ENCODE results near the gene BCAR1. TPM values are rescaled to one million over a fixed set of nuclear protein-coding genes. Genes with fewer than 3 reads are reported as not detected.

BCAR1 gene
- total RNA-seq, 1 donor from 2014 or later: 21.6 TPM

DNA sequence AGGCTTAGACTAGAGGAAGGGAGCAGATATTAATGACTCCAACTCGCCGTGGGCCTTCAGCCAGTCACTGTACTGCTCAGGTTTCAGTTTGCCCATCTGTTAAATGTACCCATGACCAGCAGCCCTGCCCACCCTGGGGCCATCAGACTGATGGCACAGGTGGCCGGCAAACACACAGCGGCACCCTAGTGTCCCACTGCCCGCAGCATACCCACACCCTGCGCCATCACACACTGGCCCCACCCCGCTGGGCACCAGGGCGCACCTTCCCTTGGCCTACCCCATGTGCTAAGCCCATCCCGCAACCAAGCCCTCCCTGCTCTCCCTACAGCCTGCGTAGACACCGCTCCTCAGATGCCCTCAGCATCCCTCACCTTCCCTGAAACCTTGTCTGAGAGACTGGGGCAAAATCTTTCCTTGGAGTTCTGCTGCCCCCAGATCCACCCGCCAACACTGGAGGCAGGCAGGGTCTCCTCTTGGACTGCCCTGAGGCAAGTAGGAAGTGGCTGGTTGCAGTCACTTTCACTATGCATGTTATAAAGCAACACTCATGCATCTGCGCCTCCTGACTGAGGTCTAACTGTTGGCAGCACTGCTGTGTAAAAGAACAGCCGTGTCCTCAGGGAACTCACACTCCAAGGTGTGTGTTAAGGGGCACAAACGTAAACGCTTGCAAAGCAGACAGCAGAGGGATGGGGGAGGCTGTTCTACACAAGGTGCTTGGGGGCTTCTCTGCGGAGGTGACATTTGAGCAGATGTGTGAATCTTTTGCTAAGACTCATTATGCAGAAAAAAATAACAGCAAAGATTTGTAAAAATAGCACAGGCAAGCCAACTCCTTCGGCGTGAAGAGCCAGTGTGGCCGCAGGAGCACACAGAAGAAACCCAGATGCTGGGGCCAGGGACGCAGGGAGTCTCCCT is 6.7 kb upstream of the BCAR1 start:
- DNase-seq (ENCODE audit: low spot score in 2 of 2): peak in 1 of 2 donors; percentile 15
- FAIRE-seq: no peak

DNA sequence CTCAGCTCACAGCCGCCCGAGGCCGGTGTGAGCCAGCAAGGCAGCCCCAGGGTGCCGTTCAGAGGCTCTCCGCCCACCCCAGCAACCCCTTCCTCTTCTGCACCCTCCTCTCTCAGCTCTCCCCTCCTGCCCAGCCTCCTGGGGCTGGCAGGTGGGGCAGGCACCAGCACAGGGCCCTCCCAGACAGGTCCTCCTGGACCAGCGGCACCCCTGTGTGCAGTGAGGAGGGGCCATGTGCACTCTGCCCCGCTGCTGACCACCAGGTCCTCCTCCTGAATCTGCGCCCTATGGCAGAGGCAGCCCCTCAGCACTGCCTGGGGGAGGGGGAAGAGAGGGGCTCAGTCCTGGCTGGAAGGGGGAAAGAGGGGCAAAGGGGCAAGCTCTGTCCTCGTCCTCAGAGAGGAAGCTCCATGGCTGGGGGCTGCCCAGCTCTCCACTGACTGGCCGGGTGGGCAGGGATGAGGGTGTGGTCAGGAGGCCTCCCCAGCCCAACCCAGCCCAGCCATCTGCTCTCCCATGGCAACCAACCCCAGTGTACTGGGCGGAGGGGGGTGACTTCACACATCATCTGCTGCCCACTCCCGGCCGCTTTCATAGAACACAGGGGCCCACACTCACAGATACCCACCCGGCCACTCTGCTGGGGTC is 5.4 kb upstream of the BCAR1 start:
- peak; percentile 67 to 68 for DNase-seq (ENCODE audit: low spot score in 2 of 2)
- no peak for FAIRE-seq

DNA sequence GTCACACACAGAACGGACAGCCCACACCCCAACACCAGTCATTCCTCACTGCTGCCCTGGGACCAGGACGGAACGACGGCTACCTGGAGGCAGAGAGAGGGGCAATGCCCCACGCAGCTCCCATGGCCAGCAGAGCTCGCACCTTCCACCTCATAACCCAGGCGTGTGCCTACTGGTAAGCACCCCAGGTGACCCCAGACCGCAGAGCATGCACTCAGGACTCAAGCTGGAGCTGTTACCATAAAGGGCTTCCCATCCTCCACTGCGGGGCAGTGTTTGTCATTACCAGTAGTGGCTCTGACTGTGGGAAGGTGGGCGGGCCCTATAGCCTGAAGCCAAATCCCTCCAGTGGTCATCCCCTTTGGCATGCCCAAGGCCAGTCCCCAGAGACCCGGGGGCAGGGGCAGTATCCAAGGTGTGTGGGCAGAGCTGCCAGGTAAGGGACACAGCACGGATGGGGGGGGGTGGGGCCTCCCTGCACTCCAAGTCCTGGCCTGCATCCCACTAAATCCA is 4.7 kb upstream of the BCAR1 start:
- DNase-seq (ENCODE audit: low spot score in 2 of 2) (no peak), FAIRE-seq (no peak)

DNA sequence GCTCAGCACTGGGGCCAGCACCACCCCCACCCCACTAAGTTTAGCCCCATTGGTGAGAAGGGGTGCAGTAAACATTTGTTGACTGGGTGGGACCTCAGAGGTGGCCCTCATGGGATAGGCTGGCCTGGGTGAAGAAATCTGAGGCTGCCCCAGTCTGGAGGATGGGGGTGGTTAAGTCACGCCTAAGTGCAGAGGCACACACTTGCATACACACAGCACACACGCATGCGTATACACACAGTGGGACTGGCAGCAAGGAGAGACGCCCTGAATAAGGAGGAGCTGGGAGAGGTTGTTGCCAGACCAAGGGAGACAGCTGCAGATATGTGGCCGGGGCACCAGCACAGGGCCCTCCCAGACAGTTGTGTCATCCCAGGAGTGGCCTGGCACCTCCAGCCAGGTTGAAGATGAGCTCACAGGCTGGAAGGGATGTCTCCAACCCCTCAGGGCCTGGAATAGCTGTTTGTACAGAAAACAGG is 3.0 kb upstream of the BCAR1 start:
- FAIRE-seq (no peak), DNase-seq (ENCODE audit: low spot score in 2 of 2) (no peak)

DNA sequence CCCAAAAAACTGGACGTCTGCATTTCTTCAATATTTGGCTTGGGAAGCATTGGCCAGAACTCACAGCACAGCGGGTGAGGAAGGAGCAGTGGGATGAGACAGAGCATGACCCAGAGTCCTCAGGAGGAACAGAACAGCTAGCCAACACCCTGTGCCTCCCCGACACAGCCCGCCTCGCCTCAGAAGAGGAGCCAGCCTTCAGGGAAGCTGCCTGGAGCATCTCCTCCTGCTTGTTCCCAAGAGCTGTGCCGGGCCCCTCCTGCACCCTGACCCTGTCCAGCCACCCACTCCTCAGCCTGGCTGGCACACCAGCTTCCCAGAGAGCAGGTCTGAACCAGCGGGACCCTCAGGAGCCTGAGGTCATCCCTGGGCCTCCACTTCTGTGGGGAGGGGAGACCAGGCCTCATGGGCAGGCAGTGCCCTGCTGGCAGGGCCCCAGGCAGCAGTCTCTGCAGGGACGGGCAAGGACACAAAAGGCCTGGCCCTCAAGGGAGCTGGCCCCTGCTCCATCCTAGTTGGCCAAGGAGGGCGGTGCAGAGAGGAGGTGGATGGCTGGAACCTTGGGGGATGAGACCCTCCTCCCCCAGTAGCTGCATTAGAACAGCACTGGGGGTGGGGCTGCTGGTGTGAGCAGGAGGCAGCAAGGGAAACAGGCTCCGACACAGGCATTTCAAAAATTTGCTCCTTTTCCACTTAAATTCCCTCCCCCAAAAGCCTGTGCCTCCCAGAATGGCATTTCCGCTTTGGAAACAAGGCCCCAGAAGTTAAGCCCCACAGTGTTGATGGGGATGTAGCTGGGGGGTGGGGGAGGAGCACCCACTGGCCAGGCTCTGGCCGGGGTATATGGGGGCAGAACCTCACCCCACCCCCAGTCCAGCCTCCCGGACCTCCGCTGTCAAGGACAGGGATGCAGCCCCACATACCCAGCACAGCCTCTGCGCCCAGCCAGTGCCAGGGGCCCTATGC is 1.8 kb upstream of the BCAR1 start:
- DNase-seq (ENCODE audit: low spot score in 2 of 2): no peak
- no peak for FAIRE-seq

DNA sequence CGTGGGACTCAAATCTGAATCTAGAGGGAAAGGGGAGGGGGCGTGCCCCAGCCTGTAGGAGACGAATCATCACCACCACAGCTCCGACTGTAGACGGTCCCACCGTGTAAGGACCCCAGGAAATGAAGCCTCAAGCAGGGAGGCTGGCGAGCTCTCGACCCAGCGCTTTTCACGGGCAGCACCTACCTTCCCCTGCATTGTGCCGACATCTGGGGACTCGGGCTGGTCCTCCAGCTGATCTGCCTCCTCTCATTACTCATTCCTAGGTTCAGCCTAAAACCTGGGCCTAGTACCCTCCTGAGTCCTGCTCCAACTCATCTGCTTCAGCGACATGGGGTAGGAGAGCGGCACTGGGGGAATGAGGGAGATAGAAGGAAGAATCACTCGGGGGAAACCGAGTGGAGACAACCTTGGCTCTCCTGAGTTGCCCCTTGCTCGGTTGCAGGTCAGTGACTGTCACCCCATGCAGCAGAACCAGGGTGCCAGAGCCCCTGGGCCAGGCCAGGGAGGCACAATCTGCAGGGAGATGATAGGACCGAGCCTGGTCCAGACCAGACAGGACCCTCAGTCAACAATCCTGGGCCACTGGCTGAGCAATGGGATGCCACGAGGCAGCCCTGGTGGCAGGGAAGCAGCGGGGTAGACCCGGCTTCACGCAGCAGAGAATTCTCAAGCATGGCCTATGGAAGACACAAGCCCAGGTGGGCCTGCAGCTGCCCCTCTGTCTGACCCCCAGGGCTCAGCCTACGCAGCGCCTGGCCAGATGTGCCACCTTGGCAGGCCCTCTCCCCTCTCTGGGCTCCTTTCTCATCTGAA is 833 bp upstream of the BCAR1 start:
- FAIRE-seq: no peak
- DNase-seq (ENCODE audit: low spot score in 2 of 2): no peak

DNA sequence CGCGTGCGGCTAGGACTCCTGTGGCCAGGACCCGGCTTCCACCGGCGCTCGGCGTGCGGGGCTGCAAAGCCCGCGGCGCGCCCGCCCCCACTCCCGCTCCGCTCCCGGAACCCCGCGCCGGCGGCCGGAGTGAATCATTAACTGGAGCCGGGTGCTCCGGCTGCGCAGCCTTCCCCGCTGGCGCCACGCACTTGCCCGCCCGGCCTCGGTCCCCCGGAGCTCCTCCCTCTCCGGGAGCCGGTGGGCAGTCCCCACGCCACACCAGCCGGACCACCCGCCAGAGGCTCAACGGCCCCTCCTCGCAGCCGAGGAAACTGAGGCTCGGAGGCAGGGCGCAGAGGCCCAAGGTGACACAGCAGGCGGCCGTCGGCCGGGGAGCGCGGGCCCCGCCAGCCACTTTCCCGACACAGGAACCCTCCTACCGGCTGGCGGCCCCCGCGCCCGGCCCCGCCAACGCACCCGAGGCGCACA is 580 bp downstream of the BCAR1 start:
- FAIRE-seq (no peak), DNase-seq (ENCODE audit: low spot score in 2 of 2) (peak; percentile 71 to 72)

DNA sequence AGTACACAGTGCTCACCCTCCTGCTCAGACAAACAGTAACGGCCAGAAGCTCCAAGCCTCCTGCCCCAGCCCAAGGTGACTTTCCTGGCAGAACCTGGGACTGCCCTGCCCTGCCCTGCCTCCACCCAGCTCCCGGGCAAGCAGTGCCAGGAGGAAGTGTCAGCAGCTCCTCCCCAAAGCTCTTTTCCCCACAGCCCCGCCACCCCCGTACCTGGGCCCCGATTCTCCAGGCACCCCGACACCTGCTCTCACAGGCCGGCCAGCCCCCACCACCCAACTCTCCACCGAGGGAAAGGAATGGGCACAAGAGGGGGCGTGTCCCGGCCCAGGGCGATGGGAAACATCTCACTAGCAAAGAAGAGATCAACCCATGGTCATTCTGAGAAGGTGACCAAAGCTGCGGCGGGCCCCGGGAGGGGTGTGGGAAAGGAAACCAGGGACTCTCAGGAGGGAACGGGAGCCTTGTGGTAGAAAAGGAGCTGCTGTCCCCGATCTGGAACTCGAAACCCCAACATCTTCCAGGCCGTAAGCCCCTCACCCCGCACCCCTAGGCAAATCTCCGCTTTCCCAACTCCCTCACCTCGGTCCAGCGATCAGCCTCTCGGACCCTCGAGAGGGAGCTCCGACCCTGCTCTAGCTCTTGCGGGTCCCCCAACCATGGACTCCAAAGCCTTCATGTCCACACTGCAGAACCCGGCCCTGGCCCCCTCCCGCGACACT is 1.2 kb downstream of the BCAR1 start:
- FAIRE-seq: no peak
- DNase-seq (ENCODE audit: low spot score in 2 of 2): no peak

DNA sequence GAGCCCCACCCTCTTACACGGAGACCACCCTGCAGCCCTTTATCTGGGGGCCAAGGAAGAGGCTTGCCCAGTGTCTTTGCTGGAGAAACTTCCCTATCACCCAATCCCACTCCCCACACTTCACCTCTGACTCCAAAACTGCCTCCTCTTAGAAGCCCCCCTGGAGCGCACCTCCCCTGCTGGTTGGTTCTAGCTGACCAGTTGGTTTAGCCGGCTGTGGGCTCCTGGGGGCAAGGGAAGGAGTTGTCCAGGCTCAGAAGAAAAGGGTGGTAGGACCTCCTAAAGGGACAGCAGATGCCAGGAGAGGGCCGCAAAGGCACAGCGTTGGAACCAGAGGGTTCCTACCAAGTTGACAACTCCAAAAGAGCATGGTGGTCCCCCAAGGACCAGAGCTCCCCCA is 2.0 kb downstream of the BCAR1 start:
- FAIRE-seq (no peak), DNase-seq (ENCODE audit: low spot score in 2 of 2) (no peak)

DNA sequence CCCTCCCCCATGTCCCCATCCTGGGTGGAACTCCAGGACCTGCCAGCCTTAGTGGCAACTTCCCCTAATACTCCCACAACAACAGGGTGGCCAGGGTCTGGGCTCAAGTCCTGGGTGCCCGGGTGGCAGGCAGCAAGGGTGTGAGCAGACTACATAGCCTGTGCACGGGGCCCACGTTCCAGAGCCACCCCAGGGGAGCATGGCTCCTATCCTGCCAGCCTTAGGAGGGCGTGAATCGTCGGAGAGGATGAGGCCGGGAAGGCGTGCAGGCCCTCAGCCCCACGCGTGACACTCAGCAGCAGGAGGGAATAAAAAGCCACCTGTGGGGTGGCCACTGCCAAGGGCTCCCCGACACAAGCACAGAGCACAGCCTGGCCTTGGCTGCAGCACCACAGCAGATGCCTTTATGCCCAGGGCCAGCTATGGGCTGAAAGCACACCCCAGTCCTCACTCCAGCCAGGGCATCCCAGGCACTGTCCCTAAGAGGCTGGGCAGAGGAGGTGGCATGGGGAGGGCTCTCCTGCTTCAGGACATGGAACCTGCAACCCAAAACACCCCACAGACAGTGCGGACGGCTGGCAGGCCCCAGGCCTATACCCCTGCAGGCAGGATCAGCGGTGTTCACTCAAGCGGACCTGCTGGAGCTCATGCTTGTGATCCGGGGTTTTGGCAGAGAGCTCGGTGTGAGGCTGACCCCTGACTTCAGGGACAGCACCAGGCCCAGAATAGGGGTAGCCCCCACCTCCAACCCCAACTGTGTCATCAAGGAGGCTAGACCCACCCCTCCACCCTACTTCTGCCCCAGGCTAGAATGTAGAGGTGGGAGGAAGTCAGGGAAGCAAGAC is 2.7 kb downstream of the BCAR1 start:
- DNase-seq (ENCODE audit: low spot score in 2 of 2) (no peak), FAIRE-seq (no peak)

DNA sequence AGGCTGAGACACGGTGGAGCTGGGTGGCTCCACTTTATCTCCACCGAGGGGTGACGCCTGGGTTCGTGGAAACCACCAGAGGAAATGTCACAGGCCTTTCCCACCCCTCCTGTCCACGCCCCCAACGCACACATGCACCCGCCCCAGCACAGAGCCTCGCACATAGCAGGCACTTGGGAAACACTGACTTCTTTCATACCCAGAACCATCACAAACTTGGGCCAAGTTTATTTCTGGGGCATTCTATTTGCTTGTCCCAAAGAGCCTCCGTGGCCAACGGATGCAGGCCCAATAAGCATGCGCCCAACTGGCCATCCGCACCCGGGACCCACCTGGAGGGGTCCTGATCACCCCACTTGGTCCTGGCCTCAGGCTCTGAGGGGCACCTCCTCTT is 3.3 kb downstream of the BCAR1 start:
- FAIRE-seq: no peak
- peak in 1 of 2 donors; percentile 78 for DNase-seq (ENCODE audit: low spot score in 2 of 2)

DNA sequence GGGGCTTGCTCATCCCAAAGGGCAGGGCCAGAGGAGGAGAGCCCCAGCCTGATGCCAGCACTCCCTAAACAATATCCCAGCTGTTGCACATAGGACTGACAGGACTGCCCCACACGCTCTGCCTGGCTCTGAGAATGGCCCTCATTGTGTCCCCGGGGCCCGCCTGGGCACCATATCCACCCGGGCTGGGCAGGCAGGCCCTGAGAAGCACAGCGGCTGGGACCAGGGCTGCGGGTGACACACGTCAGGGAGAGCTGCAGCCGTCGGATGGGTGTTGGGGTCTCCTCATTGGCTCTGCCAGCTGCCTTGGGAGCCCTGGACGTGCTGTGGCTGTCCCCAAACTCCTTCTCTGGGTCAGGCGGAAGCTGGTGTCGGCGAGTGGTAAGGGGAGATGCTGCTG is 4.2 kb downstream of the BCAR1 start:
- DNase-seq (ENCODE audit: low spot score in 2 of 2): peak in 1 of 2 donors; percentile 71
- FAIRE-seq: no peak

DNA sequence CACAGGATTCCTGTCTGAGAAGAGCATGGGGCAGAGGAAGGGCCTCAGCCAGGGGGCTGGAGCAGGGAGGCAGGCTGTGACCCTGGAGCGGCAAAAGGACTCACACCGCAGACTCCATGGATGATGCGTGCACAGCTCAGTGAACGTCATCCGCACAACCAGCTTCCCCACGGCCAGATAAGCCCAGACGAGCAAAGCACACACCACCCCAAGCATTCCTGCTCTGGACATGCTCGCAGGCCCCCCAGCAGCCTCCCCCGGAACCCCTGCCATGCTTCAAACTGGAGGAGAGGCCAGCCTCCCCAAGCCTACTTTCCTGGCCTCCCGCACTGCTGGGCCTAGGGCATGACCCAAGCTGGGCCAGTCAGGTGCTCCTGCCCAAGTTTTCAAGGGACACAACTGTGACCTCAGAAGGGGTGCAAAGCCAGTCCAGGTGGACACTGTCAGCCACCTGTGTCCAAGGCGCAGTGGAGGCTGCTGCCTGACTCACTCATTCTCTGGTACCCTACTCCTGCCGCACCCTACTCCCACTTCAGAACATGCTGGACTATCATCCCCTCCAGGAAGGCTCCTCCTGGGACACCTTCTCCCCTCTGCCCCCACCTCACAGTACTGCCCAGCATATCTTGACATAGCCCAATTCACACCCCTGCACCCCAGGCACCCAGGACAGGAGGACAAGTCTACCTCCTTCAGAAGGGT is 4.8 kb downstream of the BCAR1 start:
- FAIRE-seq (no peak), DNase-seq (ENCODE audit: low spot score in 2 of 2) (no peak)

DNA sequence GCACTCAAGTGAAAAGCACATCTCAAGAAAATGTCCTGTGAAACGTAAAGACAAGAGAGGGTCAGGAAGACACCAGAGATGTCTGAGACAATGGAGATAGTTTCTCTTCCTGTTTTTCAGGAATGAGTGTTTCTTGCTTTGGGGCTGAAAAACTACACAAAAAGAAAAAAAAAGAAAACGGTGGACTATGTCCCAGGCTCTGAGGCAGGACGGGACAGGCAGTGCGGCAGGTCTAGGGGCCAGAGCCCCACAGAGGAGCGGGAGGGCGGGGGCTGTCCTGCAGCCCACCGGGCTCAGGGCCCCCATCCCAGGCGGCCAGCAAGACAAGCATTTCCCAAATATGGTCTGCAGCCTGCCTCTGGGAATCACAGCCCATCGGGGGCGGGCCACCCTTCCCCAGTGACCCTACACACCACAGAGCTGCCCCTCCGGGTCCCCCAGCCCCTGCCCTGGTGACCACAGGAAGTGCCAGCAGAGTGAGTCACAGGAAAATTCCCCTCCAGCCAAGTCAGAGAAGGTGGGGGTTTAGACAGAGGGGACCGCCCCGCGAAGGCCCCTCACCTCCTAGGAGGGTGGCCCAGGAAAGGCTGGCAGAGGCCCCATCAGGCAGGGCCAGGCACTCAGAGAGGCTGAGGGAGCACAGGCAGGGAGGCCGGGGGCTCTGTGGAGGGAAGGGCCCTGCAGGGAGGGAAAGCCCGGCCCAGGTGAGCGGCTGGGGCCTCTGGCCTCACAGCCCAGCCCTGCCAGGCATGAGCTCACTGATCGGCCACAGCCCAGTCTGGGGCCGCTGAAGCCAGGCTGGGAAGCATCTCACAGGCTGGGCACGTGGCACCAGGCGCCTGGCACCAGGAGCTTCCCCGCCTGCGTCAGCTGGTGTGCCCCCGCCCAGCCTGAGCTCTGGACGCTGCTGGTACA is 6.3 kb downstream of the BCAR1 start:
- FAIRE-seq: no peak
- DNase-seq (ENCODE audit: low spot score in 2 of 2): peak; percentile 79 to 84

DNA sequence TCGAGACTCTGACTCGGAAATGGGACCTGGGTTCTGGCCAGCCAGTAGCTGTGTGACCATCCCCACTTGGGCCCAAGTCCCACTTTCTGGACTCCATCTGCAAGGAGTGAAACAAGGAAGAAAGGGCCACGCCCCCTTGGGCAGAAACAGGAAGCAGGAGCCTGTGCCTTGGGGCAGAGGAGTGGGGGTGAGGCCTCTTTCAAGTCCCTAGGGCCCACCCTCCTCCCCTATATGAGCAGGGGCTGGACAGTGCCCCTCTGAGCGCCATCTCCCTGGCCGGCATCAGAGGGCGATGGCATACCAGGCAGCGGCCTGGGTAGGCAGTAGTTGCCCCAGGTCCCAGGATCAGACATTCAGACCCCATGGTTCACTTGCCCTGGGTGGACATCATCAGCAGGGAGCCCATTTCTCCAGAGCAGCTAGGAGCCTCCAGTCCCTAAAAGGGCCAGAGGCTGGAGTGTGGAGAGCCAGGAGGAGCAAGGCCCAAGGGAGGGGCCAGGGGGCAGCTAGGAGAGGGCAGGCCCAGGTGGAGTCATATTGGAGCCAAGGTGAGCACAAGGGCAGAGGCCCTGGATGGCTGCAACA is 7.1 kb downstream of the BCAR1 start:
- FAIRE-seq: no peak
- DNase-seq (ENCODE audit: low spot score in 2 of 2): no peak
